CD4-positive, alpha-beta T cell (primary cell): ENCODE results near the gene PBX1. TPM values are rescaled to one million over a fixed set of nuclear protein-coding genes. Genes with fewer than 3 reads are reported as not detected.

Experiments used
- ATAC-seq: fragments of 200-7000 bp; cut with Tn5 transposase; one replicate; pipeline ENCODE4 v1.10.0; 2022; ENCODE audit warnings: mild to moderate bottlenecking; ENCODE audit not compliant: poor library complexity
- CTCF ChIA-PET: fragments of 350-600 bp; sonication (Branson Sonifier 250); formaldehyde crosslinking; loops from one replicate; lab custom pipeline; 2021; ENCODE audit warnings: antibody characterized with exemption, inconsistent platforms; lab: Charles Lee
- POLR2A ChIA-PET: fragments of 350-600 bp; sonication (Branson Sonifier 250); formaldehyde crosslinking; loops from one replicate; lab custom pipeline; 2021; ENCODE audit warnings: antibody characterized with exemption, inconsistent platforms; lab: Charles Lee
- DNase-seq, 14 experiments: peaks; one replicate each; pipeline ENCODE4 v3.0.0-alpha.2; 2013 to 2020; ENCODE audit warnings: mixed read lengths in 2 of 14
- H3K27ac ChIP-seq, 2 donors: one replicate each; pipeline versions ENCODE4 v1.5.1 to v1.7.0; 2013; ENCODE audit warnings: low read length in 2 of 2, low read depth in 1 of 2, mild to moderate bottlenecking in 1 of 2
- H3K27me3 ChIP-seq, 2 experiments: 1 replicate in 1 of 2; 2 replicates in 1 of 2; pipeline versions ENCODE4 v1.6.1 to v1.7.0; 2013; ENCODE audit warnings: low read length in 2 of 2, control low read depth in 1 of 2, mild to moderate bottlenecking in 1 of 2, moderate library complexity in 1 of 2; ENCODE audit not compliant: insufficient read depth in 2 of 2, control insufficient read depth in 1 of 2
- H3K36me3 ChIP-seq: one replicate; pipeline ENCODE4 v1.6.1; 2013; ENCODE audit warnings: low read length, control low read depth; ENCODE audit not compliant: insufficient read depth
- H3K4me1 ChIP-seq: one replicate; pipeline ENCODE4 v1.6.1; 2013; ENCODE audit warnings: low read length, control low read depth; ENCODE audit not compliant: insufficient read depth
- H3K4me3 ChIP-seq: one replicate; pipeline ENCODE4 v1.5.1; 2013; ENCODE audit warnings: mild to moderate bottlenecking, low read length, moderate library complexity
- H3K9me3 ChIP-seq, 2 experiments: 1 replicate in 1 of 2; 2 replicates in 1 of 2; pipeline versions ENCODE4 v1.6.1 to v1.7.0; 2013; ENCODE audit warnings: low read length in 2 of 2, mild to moderate bottlenecking in 2 of 2, control low read depth in 1 of 2, moderate library complexity in 1 of 2; ENCODE audit not compliant: control insufficient read depth in 1 of 2, insufficient read depth in 1 of 2
- H3K27ac Mint-ChIP-seq: one replicate; pipeline ENCODE4 v1.8.0; 2020; ENCODE audit warnings: mixed read lengths
- H3K27me3 Mint-ChIP-seq: one replicate; pipeline ENCODE4 v1.8.0; 2021; ENCODE audit warnings: mixed read lengths
- H3K36me3 Mint-ChIP-seq: one replicate; pipeline ENCODE4 v1.8.0; 2021; ENCODE audit warnings: low read depth, mixed read lengths
- H3K4me1 Mint-ChIP-seq: one replicate; pipeline ENCODE4 v1.8.0; 2021; ENCODE audit warnings: low read depth, mixed read lengths
- H3K4me3 Mint-ChIP-seq: one replicate; pipeline ENCODE4 v1.8.0; 2020; ENCODE audit warnings: mild to moderate bottlenecking, mixed read lengths
- H3K9me3 Mint-ChIP-seq: one replicate; pipeline ENCODE4 v1.8.0; 2020; ENCODE audit warnings: mixed read lengths
- intact Hi-C, 2 experiments: fragments of 100-400 bp; cut with DNase I in 1 of 2; cut with micrococcal nuclease in 1 of 2; formaldehyde crosslinking; loops; one replicate each; pipeline versions ENCODE4 v1.15.1 to v1.9.0; 2023 to 2025; cut with DNase I, micrococcal nuclease
- total RNA-seq, 174 experiments: library from RNA in 2 of 174; stranded (reverse) in 2 of 174; gene quantifications; one replicate each; pipeline ENCODE4 v1.2.3 and lab custom pipeline; 2021 to 2026
- TF ChIP-seq, protein P1 (sequence below): fragments of 200-600 bp; IDR thresholded peaks from one replicate; pipeline ENCODE4 v1.8.0; 2022; ENCODE audit warnings: antibody characterized with exemption, mild to moderate bottlenecking

PBX1 gene
- total RNA-seq, 2 experiments from 2014 or later = 0.64 to 0.96 TPM

DNA sequence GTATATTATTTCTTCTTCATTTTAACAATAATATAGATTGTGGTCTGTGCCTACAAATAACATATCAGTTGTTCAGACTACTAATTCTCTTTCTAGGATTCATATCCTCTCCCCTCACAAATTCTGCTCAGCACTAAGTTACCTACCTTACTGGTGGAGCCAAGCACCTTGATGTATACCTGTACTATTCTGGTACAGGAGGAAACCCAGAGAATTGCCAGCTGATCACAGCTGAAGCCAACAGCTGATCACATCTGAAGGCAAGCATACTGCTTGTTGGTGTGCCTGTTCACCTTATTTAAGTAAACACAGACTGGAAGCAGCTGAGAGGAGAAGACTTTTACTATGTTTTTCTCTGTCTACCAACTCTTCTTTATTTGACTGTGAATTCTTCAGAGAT is 101.8 kb downstream of the PBX1 start:
- peaks cover 15% of the 10 kb centered on the region for H3K4me1 Mint-ChIP-seq
- no peaks in the 10 kb centered on the region for H3K36me3 Mint-ChIP-seq
- peaks cover 0 to 5% of the 10 kb centered on the region in 2 experiments for H3K9me3 ChIP-seq
- peaks cover under 1% of the 10 kb centered on the region for H3K9me3 Mint-ChIP-seq
- H3K27ac ChIP-seq = no peak overlapping the region
- H3K4me3 ChIP-seq = no peak overlapping the region
- ChIA-PET CTCF (no interaction called here), POLR2A (no interaction called here)
- no peaks in the 10 kb centered on the region for H3K36me3 ChIP-seq
- peak overlapping the region; percentile 14 for H3K27ac Mint-ChIP-seq
- TF ChIP-seq, protein P1, sequence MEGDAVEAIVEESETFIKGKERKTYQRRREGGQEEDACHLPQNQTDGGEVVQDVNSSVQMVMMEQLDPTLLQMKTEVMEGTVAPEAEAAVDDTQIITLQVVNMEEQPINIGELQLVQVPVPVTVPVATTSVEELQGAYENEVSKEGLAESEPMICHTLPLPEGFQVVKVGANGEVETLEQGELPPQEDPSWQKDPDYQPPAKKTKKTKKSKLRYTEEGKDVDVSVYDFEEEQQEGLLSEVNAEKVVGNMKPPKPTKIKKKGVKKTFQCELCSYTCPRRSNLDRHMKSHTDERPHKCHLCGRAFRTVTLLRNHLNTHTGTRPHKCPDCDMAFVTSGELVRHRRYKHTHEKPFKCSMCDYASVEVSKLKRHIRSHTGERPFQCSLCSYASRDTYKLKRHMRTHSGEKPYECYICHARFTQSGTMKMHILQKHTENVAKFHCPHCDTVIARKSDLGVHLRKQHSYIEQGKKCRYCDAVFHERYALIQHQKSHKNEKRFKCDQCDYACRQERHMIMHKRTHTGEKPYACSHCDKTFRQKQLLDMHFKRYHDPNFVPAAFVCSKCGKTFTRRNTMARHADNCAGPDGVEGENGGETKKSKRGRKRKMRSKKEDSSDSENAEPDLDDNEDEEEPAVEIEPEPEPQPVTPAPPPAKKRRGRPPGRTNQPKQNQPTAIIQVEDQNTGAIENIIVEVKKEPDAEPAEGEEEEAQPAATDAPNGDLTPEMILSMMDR = no peak
- no peaks in the 10 kb centered on the region for H3K27me3 ChIP-seq
- no peaks in the 10 kb centered on the region for H3K27me3 Mint-ChIP-seq
- DNase-seq (no peak), ATAC-seq (peak; percentile 63)
- no peak overlapping the region for H3K4me3 Mint-ChIP-seq
- H3K4me1 ChIP-seq = no peaks in the 10 kb centered on the region
- intact Hi-C loops = no loop called here

GRCh38 chr1:164662462-164662861 is 103.5 kb downstream of the PBX1 start:
- intact Hi-C loops = no loop called here
- Histone ChIP-seq H3K36me3 (no peaks in the 10 kb centered on the region), H3K27ac (no peak overlapping the region), H3K27me3 (no peaks in the 10 kb centered on the region), H3K4me1 (no peaks in the 10 kb centered on the region), H3K4me3 (no peak overlapping the region), H3K9me3 (peaks cover 0 to 5% of the 10 kb centered on the region in 2 experiments)
- DNase-seq (no peak), ATAC-seq (no peak)
- POLR2A ChIA-PET = no interaction called here
- Mint-ChIP-seq H3K9me3 (no peaks in the 10 kb centered on the region), H3K27me3 (no peaks in the 10 kb centered on the region), H3K4me3 (no peak overlapping the region), H3K27ac (no peak overlapping the region), H3K4me1 (peaks cover 15% of the 10 kb centered on the region), H3K36me3 (no peaks in the 10 kb centered on the region)
- CTCF ChIA-PET = no interaction called here
- TF ChIP-seq, protein P1 = no peak

DNA sequence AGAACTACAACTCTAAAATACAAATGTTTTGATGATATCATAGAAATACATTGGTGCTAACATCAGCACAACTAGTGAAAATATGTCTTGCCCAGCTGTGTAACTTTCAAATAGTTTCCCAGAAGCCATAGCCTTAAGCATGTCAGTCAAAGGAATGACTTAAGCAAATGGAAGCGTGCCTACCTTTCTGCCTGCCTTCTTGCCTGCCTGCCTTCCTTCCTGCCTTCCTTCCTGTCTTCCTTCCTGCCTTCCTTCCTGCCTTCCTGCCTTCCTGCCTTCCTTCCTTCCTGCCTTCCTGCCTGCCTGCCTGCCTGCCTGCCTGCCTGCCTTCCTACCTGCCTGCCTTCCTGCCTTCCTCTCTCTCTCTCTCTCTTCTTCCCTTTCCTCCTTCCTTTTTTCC is 104.0 kb downstream of the PBX1 start:
- H3K27me3 Mint-ChIP-seq = no peaks in the 10 kb centered on the region
- Histone ChIP-seq H3K36me3 (no peaks in the 10 kb centered on the region), H3K27me3 (no peaks in the 10 kb centered on the region), H3K4me3 (no peak overlapping the region), H3K27ac (no peak overlapping the region), H3K9me3 (peaks cover 0 to 8% of the 10 kb centered on the region in 2 experiments), H3K4me1 (no peaks in the 10 kb centered on the region)
- TF ChIP-seq, protein P1 = no peak
- CTCF ChIA-PET = no interaction called here
- no peaks in the 10 kb centered on the region for H3K9me3 Mint-ChIP-seq
- no peaks in the 10 kb centered on the region for H3K36me3 Mint-ChIP-seq
- H3K4me3 Mint-ChIP-seq = no peak overlapping the region
- ATAC-seq = no peak
- H3K4me1 Mint-ChIP-seq = peaks cover 15% of the 10 kb centered on the region
- POLR2A ChIA-PET = no interaction called here
- DNase-seq = no peak
- H3K27ac Mint-ChIP-seq = no peak overlapping the region
- intact Hi-C loops = no loop called here
